Mucosa of descending colon (tissue), 3 donors: ENCODE results near the gene DLGAP1. TPM values are rescaled to one million over a fixed set of nuclear protein-coding genes. Genes with fewer than 3 reads are reported as not detected.

ENCODE experiments used
- ATAC-seq: fragments of 200-7000 bp; cut with Tn5 transposase; one replicate; pipeline ENCODE4 v1.9.1; 2020; ENCODE audit warnings: mild to moderate bottlenecking, moderate library complexity
- DNase-seq, 3 donors: peaks; one replicate each; pipeline ENCODE4 v3.0.0-alpha.2; 2020
- H3K36me3 ChIP-seq: fragments of 200-600 bp; one replicate; pipeline ENCODE4 v1.8.0; 2021; ENCODE audit warnings: low read depth, mild to moderate bottlenecking
- H3K4me1 ChIP-seq: fragments of 200-600 bp; one replicate; pipeline ENCODE4 v1.8.0; 2021; ENCODE audit warnings: low read depth, mild to moderate bottlenecking
- H3K4me3 ChIP-seq: fragments of 200-600 bp; one replicate; pipeline ENCODE4 v1.8.0; 2021; ENCODE audit warnings: mild to moderate bottlenecking
- H3K9me3 ChIP-seq: fragments of 200-600 bp; one replicate; pipeline ENCODE4 v1.8.0; 2021; ENCODE audit warnings: mild to moderate bottlenecking
- CTCF ChIP-seq: fragments of 200-600 bp; IDR thresholded peaks from one replicate; pipeline ENCODE4 v1.8.0; 2022; ENCODE audit warnings: antibody characterized with exemption, mild to moderate bottlenecking
- intact Hi-C, 2 donors: fragments of 100-400 bp; cut with DNase I in 1 of 2; cut with micrococcal nuclease in 1 of 2; formaldehyde crosslinking; loops; one replicate each; pipeline versions ENCODE4 v1.11.0 to v1.11.1; 2022; cut with DNase I, micrococcal nuclease
- total RNA-seq, 3 donors: library from RNA; stranded (reverse); fragmentation: NEBNext Ultra II Directional in 2 of 3; extraction: Animal tissue kit (Norgen Biotek cat#: 25700) in 2 of 3; gene quantifications; one replicate each; pipeline versions ENCODE4 v1.2.1 to v1.2.4, GENCODE V29; 2021 to 2023
- donor health status: DM: no; HTN: no; CAD: no; lungs with moderate emphysema.
- donor health status: DM: no; HTN: no; CAD: no.
- donor health status: DM: no; HTN: yes; CAD: no.

The DLGAP1 gene
- total RNA-seq, 3 donors from 2014 or later: 0.46 to 6.8 (median 4.1) TPM

- Histone ChIP-seq H3K4me1 (no peaks in the 10 kb centered on the region), H3K36me3 (no peaks in the 10 kb centered on the region), H3K9me3 (no peaks in the 10 kb centered on the region), H3K4me3 (no peak overlapping the region)
- intact Hi-C loops: no loop called here
- no peak for DNase-seq
- ATAC-seq: no peak
- no peak for TF ChIP-seq CTCF
Observed at GRCh38 chr18:3932276-3932675, 522.8 kb downstream of the DLGAP1 start.

- Histone ChIP-seq H3K4me3 (no peak overlapping the region), H3K4me1 (no peaks in the 10 kb centered on the region), H3K36me3 (no peaks in the 10 kb centered on the region), H3K9me3 (no peaks in the 10 kb centered on the region)
- TF ChIP-seq CTCF: no peak
- DNase-seq: no peak
- ATAC-seq: no peak
- intact Hi-C loops: no loop called here
Observed at GRCh38 chr18:3931542-3932112, 523.5 kb downstream of the DLGAP1 start.

GRCh38 chr18:3931013-3931315, 524.1 kb downstream of the DLGAP1 start:
- TF ChIP-seq CTCF: no peak
- H3K4me3 ChIP-seq: no peak overlapping the region
- no peaks in the 10 kb centered on the region for H3K36me3 ChIP-seq
- H3K4me1 ChIP-seq: no peaks in the 10 kb centered on the region
- intact Hi-C loops: no loop called here
- DNase-seq: no peak
- ATAC-seq: no peak
- no peaks in the 10 kb centered on the region for H3K9me3 ChIP-seq

GRCh38 chr18:3930126-3931012, 524.7 kb downstream of the DLGAP1 start:
- ATAC-seq: no peak
- Histone ChIP-seq H3K36me3 (no peaks in the 10 kb centered on the region), H3K4me1 (no peaks in the 10 kb centered on the region), H3K4me3 (no peak overlapping the region), H3K9me3 (no peaks in the 10 kb centered on the region)
- no peak for TF ChIP-seq CTCF
- no peak for DNase-seq
- intact Hi-C loops: no loop called here

GRCh38 chr18:3924455-3924854, 530.7 kb downstream of the DLGAP1 start:
- Histone ChIP-seq H3K36me3 (no peaks in the 10 kb centered on the region), H3K4me3 (no peak overlapping the region), H3K9me3 (no peaks in the 10 kb centered on the region), H3K4me1 (no peaks in the 10 kb centered on the region)
- TF ChIP-seq CTCF: no peak
- DNase-seq: no peak
- ATAC-seq: no peak
- intact Hi-C loops: no loop called here
